CD14-positive monocyte (primary cell): Measurements from ENCODE around the gene NXPH4. TPM values are rescaled to one million over a fixed set of nuclear protein-coding genes. Genes with fewer than 3 reads are reported as not detected.

Experiments used
- DNase-seq, 3 donors: peaks; one replicate each; pipeline ENCODE4 v3.0.0-alpha.2; 2011 to 2022
- H2AFZ ChIP-seq: 2 replicates; pipeline ENCODE4 v1.6.0; 2012; ENCODE audit warnings: mild to moderate bottlenecking, low read depth, low read length, inconsistent platforms; ENCODE audit not compliant: insufficient read depth, poor library complexity, severe bottlenecking
- H3K27ac ChIP-seq, 2 donors: 1 replicate in 1 of 2; 2 replicates in 1 of 2; pipeline ENCODE4 v1.5.1; 2012 to 2013; ENCODE audit warnings: low read length in 2 of 2, control low read depth in 1 of 2, inconsistent platforms in 1 of 2, low read depth in 1 of 2, mild to moderate bottlenecking in 1 of 2
- H3K27me3 ChIP-seq, 2 donors: one replicate each; pipeline versions ENCODE4 v1.6.0 to v1.6.1; 2011 to 2013; ENCODE audit warnings: low read length in 2 of 2; ENCODE audit not compliant: control insufficient read depth in 2 of 2, insufficient read depth in 2 of 2
- H3K36me3 ChIP-seq, 2 donors: replicated peaks in 1 of 2; 1 replicate in 1 of 2; 2 replicates in 1 of 2; pipeline versions ENCODE4 v1.5.1 to v1.6.1; 2012 to 2013; ENCODE audit warnings: low read length in 2 of 2, control low read depth in 1 of 2, inconsistent platforms in 1 of 2, mild to moderate bottlenecking in 1 of 2; ENCODE audit not compliant: insufficient read depth in 2 of 2, control insufficient read depth in 1 of 2
- H3K4me1 ChIP-seq, 2 donors: 1 replicate in 1 of 2; 2 replicates in 1 of 2; pipeline versions ENCODE4 v1.5.1 to v1.6.1; 2012 to 2013; ENCODE audit warnings: low read length in 2 of 2, control low read depth in 1 of 2, inconsistent platforms in 1 of 2, mild to moderate bottlenecking in 1 of 2, moderate library complexity in 1 of 2; ENCODE audit not compliant: insufficient read depth in 2 of 2, control insufficient read depth in 1 of 2
- H3K4me2 ChIP-seq: replicated peaks from 2 replicates; pipeline ENCODE3; 2012; ENCODE audit warnings: low read length, moderate library complexity, mild to moderate bottlenecking; ENCODE audit not compliant: poor library complexity, severe bottlenecking; ENCODE audit errors: extremely low read depth
- H3K4me3 ChIP-seq, 3 experiments: fragments of 200-600 bp in 1 of 3; sonication (generic) in 1 of 3; replicated peaks in 1 of 3; 1 replicate in 2 of 3; 2 replicates in 1 of 3; pipeline ENCODE4 v1.5.1; 2011 to 2013; ENCODE audit warnings: low read length in 3 of 3, mild to moderate bottlenecking in 3 of 3, control low read depth in 2 of 3, low read depth in 2 of 3, inconsistent platforms in 1 of 3, moderate library complexity in 1 of 3
- H3K79me2 ChIP-seq: 2 replicates; pipeline ENCODE4 v1.6.0; 2012; ENCODE audit warnings: mild to moderate bottlenecking, control low read depth, inconsistent platforms, low read length, moderate library complexity; ENCODE audit not compliant: insufficient read depth
- H3K9ac ChIP-seq: 2 replicates; pipeline ENCODE4 v1.6.0; 2017; ENCODE audit warnings: low read length, mild to moderate bottlenecking; ENCODE audit not compliant: insufficient read depth, poor library complexity, severe bottlenecking
- H3K9me3 ChIP-seq, 2 donors: replicated peaks in 1 of 2; 1 replicate in 1 of 2; 2 replicates in 1 of 2; pipeline versions ENCODE4 v1.5.1 to v1.6.1; 2012 to 2013; ENCODE audit warnings: low read length in 2 of 2, control low read depth in 1 of 2; ENCODE audit not compliant: control insufficient read depth in 1 of 2, insufficient read depth in 1 of 2
- H4K20me1 ChIP-seq: 2 replicates; pipeline ENCODE4 v1.6.0; 2012; ENCODE audit warnings: mild to moderate bottlenecking, low read length, control low read depth, moderate library complexity; ENCODE audit not compliant: insufficient read depth
- H3K27ac Mint-ChIP-seq, 7 donors: one replicate each; pipeline ENCODE4 v1.8.0; 2020; ENCODE audit warnings: mild to moderate bottlenecking in 7 of 7, mixed read lengths in 7 of 7, moderate library complexity in 6 of 7, inconsistent platforms in 2 of 7
- H3K27me3 Mint-ChIP-seq, 3 donors: one replicate each; pipeline ENCODE4 v1.8.0; 2021 to 2022; ENCODE audit warnings: low read depth in 3 of 3, mild to moderate bottlenecking in 3 of 3, mixed read lengths in 3 of 3, moderate library complexity in 3 of 3, inconsistent platforms in 1 of 3
- H3K36me3 Mint-ChIP-seq, 2 donors: one replicate each; pipeline ENCODE4 v1.8.0; 2020; ENCODE audit warnings: mixed read lengths in 2 of 2, inconsistent platforms in 1 of 2, mild to moderate bottlenecking in 1 of 2
- H3K4me1 Mint-ChIP-seq: one replicate; pipeline ENCODE4 v1.8.0; 2020; ENCODE audit warnings: mild to moderate bottlenecking, mixed read lengths
- H3K4me3 Mint-ChIP-seq, 2 donors: one replicate each; pipeline ENCODE4 v1.8.0; 2020; ENCODE audit warnings: mild to moderate bottlenecking in 2 of 2, mixed read lengths in 2 of 2, moderate library complexity in 1 of 2
- H3K9me3 Mint-ChIP-seq, 7 donors: one replicate each; pipeline ENCODE4 v1.8.0; 2020 to 2022; ENCODE audit warnings: mixed read lengths in 7 of 7, mild to moderate bottlenecking in 6 of 7, moderate library complexity in 6 of 7, inconsistent platforms in 2 of 7
- WGBS: methylation state at CpG from one replicate; pipeline ENCODE4 v1.1.5; 2013; ENCODE audit warnings: missing lambda C conversion rate; ENCODE audit not compliant: insufficient coverage; 5-methylcytosine and 5-hydroxymethylcytosine counted together
- intact Hi-C, 2 donors: fragments of 100-400 bp; cut with micrococcal nuclease; formaldehyde crosslinking; loops; one replicate each; pipeline versions ENCODE4 v1.15.0 to v1.15.1; 2023
- polyA plus RNA-seq, 3 donors: library from polyadenylated mRNA; depleted of rRNA in 1 of 3; unstranded in 2 of 3; stranded (reverse) in 1 of 3; fragments of 300-500 nt in 2 of 3; fragments of >200 nt in 1 of 3; fragmentation: Illumina TruSeq in 2 of 3; gene quantifications; 1 replicate in 2 of 3; 2 replicates in 1 of 3; pipeline ENCODE4 v1.2.3, GENCODE V29; 2012 to 2021
- TF ChIP-seq, protein P1 (sequence below): fragments of 200-600 bp; IDR thresholded peaks from one replicate; pipeline ENCODE4 v1.8.0; 2022; ENCODE audit warnings: antibody characterized with exemption, mild to moderate bottlenecking

The NXPH4 gene
- polyA plus RNA-seq, 3 donors: not detected

DNA sequence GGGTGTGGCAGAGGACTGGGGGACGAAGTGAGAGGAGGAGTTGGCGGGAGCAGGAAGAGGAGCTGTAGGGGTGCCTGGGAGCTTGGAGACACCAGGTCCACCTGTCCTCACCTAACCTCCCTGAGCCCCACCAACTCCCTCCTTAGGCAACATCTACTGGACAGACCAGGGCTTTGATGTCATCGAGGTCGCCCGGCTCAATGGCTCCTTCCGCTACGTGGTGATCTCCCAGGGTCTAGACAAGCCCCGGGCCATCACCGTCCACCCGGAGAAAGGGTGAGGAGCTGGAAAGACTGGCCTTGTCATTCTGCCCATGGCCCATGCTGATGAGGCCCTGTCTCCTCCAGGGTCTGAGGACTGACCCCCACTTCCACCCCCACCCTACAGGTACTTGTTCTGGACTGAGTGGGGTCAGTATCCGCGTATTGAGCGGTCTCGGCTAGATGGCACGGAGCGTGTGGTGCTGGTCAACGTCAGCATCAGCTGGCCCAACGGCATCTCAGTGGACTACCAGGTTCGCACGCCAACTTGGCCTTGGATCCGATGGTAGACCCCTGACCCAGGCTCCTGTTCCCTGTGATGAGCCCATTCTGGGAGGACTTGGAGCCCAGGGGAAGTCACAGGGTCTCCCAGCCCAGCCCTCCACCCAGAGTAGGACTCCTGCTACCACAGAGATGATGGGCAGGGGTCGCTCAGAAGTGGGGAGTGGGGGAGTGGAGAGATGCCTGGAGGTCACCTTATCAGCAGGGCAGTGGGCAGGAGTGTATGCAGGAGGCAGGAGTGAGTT is 32.5 kb upstream of the NXPH4 start:
- H3K4me2 ChIP-seq: no peak overlapping the region
- H3K9me3 ChIP-seq: no peaks in the 10 kb centered on the region
- WGBS: 97% methylated on average over 14 of the region's 22 CpGs
- H3K79me2 ChIP-seq: no peaks in the 10 kb centered on the region
- no peak overlapping the region for H3K27ac ChIP-seq
- intact Hi-C loops: loop anchor here in 1 of 2 donors (2.0 kb wide), 1 partner anchor 115 kb away; no protein-coding TSS in a partner anchor
- no peaks in the 10 kb centered on the region for H3K9me3 Mint-ChIP-seq
- no peaks in the 10 kb centered on the region for H3K4me1 Mint-ChIP-seq
- peaks cover 100% of the 10 kb centered on the region for H4K20me1 ChIP-seq
- H3K27ac Mint-ChIP-seq: peak overlapping the region in 1 of 7 donors; percentile 50
- no peak overlapping the region for H2AFZ ChIP-seq
- no peak overlapping the region for H3K9ac ChIP-seq
- TF ChIP-seq, protein P1, sequence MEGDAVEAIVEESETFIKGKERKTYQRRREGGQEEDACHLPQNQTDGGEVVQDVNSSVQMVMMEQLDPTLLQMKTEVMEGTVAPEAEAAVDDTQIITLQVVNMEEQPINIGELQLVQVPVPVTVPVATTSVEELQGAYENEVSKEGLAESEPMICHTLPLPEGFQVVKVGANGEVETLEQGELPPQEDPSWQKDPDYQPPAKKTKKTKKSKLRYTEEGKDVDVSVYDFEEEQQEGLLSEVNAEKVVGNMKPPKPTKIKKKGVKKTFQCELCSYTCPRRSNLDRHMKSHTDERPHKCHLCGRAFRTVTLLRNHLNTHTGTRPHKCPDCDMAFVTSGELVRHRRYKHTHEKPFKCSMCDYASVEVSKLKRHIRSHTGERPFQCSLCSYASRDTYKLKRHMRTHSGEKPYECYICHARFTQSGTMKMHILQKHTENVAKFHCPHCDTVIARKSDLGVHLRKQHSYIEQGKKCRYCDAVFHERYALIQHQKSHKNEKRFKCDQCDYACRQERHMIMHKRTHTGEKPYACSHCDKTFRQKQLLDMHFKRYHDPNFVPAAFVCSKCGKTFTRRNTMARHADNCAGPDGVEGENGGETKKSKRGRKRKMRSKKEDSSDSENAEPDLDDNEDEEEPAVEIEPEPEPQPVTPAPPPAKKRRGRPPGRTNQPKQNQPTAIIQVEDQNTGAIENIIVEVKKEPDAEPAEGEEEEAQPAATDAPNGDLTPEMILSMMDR: no peak
- peaks cover 95 to 100% of the 10 kb centered on the region in 2 donors for H3K36me3 Mint-ChIP-seq
- peaks cover 1 to 5% (median 5%) of the 10 kb centered on the region in 3 donors for H3K27me3 Mint-ChIP-seq
- no peak for DNase-seq
- no peak overlapping the region for H3K4me3 ChIP-seq
- peaks cover 92 to 100% of the 10 kb centered on the region in 2 donors for H3K36me3 ChIP-seq
- no peaks in the 10 kb centered on the region for H3K4me1 ChIP-seq
- no peaks in the 10 kb centered on the region for H3K27me3 ChIP-seq
- no peak overlapping the region for H3K4me3 Mint-ChIP-seq

DNA sequence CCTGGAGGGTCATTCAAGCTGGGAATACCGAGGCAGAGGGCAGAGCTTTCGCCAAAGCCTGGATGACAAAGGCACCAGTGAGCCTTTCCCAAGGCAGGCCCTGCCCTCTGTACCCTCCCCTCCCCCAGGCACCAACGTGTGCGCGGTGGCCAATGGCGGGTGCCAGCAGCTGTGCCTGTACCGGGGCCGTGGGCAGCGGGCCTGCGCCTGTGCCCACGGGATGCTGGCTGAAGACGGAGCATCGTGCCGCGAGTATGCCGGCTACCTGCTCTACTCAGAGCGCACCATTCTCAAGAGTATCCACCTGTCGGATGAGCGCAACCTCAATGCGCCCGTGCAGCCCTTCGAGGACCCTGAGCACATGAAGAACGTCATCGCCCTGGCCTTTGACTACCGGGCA is 31.2 kb upstream of the NXPH4 start:
- H2AFZ ChIP-seq: no peak overlapping the region
- no peaks in the 10 kb centered on the region for H3K9me3 ChIP-seq
- H3K4me2 ChIP-seq: no peak overlapping the region
- H3K4me3 Mint-ChIP-seq: no peak overlapping the region
- no peak for DNase-seq
- no peaks in the 10 kb centered on the region for H3K79me2 ChIP-seq
- no peaks in the 10 kb centered on the region for H3K27me3 ChIP-seq
- intact Hi-C loops: no loop called here
- no peaks in the 10 kb centered on the region for H3K4me1 Mint-ChIP-seq
- H4K20me1 ChIP-seq: peaks cover 100% of the 10 kb centered on the region
- no peaks in the 10 kb centered on the region for H3K4me1 ChIP-seq
- 92% methylated on average over 24 of the region's 25 CpGs for WGBS
- H3K9me3 Mint-ChIP-seq: peaks cover 0 to 2% (median 0%) of the 10 kb centered on the region in 7 donors
- H3K4me3 ChIP-seq: no peak overlapping the region
- no peak overlapping the region for H3K27ac ChIP-seq
- peaks cover 90 to 100% of the 10 kb centered on the region in 2 donors for H3K36me3 ChIP-seq
- H3K27me3 Mint-ChIP-seq: peaks cover 2 to 5% (median 3%) of the 10 kb centered on the region in 3 donors
- TF ChIP-seq, protein P1: no peak
- H3K9ac ChIP-seq: no peak overlapping the region
- H3K27ac Mint-ChIP-seq: no peak overlapping the region
- H3K36me3 Mint-ChIP-seq: peaks cover 95 to 100% of the 10 kb centered on the region in 2 donors
